T-cell (primary cell): ENCODE results near the gene GMPS. TPM values are rescaled to one million over a fixed set of nuclear protein-coding genes. Genes with fewer than 3 reads are reported as not detected.

Source experiments
- ATAC-seq, 4 experiments: fragments of 200-7000 bp in 3 of 4; fragments of 150-1000 bp in 1 of 4; cut with Tn5 transposase; replicated peaks in 1 of 4; 1 replicate in 3 of 4; 2 replicates in 1 of 4; pipeline ENCODE4 v1.10.0; 2021; ENCODE audit warnings: moderate library complexity in 3 of 4, mild to moderate bottlenecking in 2 of 4, moderate number of reproducible peaks in 1 of 4
- CTCF ChIA-PET, 2 donors: fragments of 300-600 bp; sonication (Branson Sonifier 250); formaldehyde crosslinking; loops; one replicate each; lab custom pipeline; 2022; ENCODE audit warnings: antibody characterized with exemption in 2 of 2; lab: Charles Lee
- POLR2A ChIA-PET, 2 donors: fragments of 300-600 bp; sonication (Branson Sonifier 250); formaldehyde crosslinking; loops; one replicate each; lab custom pipeline; 2022; ENCODE audit warnings: antibody characterized with exemption in 2 of 2; lab: Charles Lee
- DNase-seq, 35 experiments: peaks; one replicate each; pipeline versions ENCODE4 v3.0.0 to v3.0.0-alpha.2; 2013 to 2023
- H3K27ac ChIP-seq: one replicate; pipeline ENCODE4 v1.5.1; 2013; ENCODE audit warnings: low read length
- H3K27me3 ChIP-seq, 2 experiments: replicated peaks in 1 of 2; 1 replicate in 1 of 2; 2 replicates in 1 of 2; pipeline versions ENCODE4 v1.6.1 to v1.7.0; 2013; ENCODE audit warnings: low read length in 1 of 2, mixed read lengths in 1 of 2; ENCODE audit not compliant: control insufficient read depth in 2 of 2, insufficient read depth in 2 of 2; ENCODE audit errors: extremely low read depth in 1 of 2
- H3K36me3 ChIP-seq, 2 donors: 1 replicate in 1 of 2; 2 replicates in 1 of 2; pipeline versions ENCODE4 v1.6.1 to v1.7.0; 2013; ENCODE audit warnings: low read length in 1 of 2; ENCODE audit not compliant: control insufficient read depth in 2 of 2, insufficient read depth in 1 of 2; ENCODE audit errors: extremely low read depth in 1 of 2
- H3K4me1 ChIP-seq, 2 experiments: 1 replicate in 1 of 2; 2 replicates in 1 of 2; pipeline versions ENCODE4 v1.6.1 to v1.7.0; 2013; ENCODE audit warnings: low read length in 2 of 2, mixed read lengths in 1 of 2; ENCODE audit not compliant: insufficient read depth in 2 of 2, control insufficient read depth in 1 of 2; ENCODE audit errors: extremely low read depth in 1 of 2
- H3K4me3 ChIP-seq, 2 donors: 1 replicate in 1 of 2; 2 replicates in 1 of 2; pipeline versions ENCODE4 v1.5.1 to v1.7.0; 2013; ENCODE audit warnings: mild to moderate bottlenecking in 2 of 2, low read length in 1 of 2, moderate library complexity in 1 of 2; ENCODE audit not compliant: control insufficient read depth in 1 of 2; ENCODE audit errors: extremely low read depth in 1 of 2
- H3K9me3 ChIP-seq: 2 replicates; pipeline ENCODE4 v1.7.0; 2013
- H3K27ac Mint-ChIP-seq, 2 donors: one replicate each; pipeline ENCODE4 v1.8.0; 2020 to 2021; ENCODE audit warnings: mild to moderate bottlenecking in 2 of 2, mixed read lengths in 2 of 2
- H3K27me3 Mint-ChIP-seq, 2 donors: one replicate each; pipeline ENCODE4 v1.8.0; 2021 to 2022; ENCODE audit warnings: mixed read lengths in 2 of 2
- H3K36me3 Mint-ChIP-seq: one replicate; pipeline ENCODE4 v1.8.0; 2021; ENCODE audit warnings: mixed read lengths
- H3K4me1 Mint-ChIP-seq, 3 donors: one replicate each; pipeline ENCODE4 v1.8.0; 2020 to 2022; ENCODE audit warnings: mixed read lengths in 3 of 3, mild to moderate bottlenecking in 1 of 3
- H3K4me3 Mint-ChIP-seq, 3 donors: one replicate each; pipeline ENCODE4 v1.8.0; 2020 to 2022; ENCODE audit warnings: mild to moderate bottlenecking in 3 of 3, mixed read lengths in 3 of 3, moderate library complexity in 3 of 3
- H3K9me3 Mint-ChIP-seq, 3 donors: one replicate each; pipeline ENCODE4 v1.8.0; 2020 to 2022; ENCODE audit warnings: mixed read lengths in 3 of 3
- WGBS: methylation state at CpG from one replicate; pipeline ENCODE4 v1.1.5; 2013; ENCODE audit warnings: missing lambda C conversion rate; ENCODE audit not compliant: insufficient coverage; 5-methylcytosine and 5-hydroxymethylcytosine counted together
- total RNA-seq, 35 experiments: library from RNA in 6 of 35; stranded (reverse) in 6 of 35; fragments of 120-200 nt in 1 of 35; gene quantifications; one replicate each; pipeline versions ENCODE4 v1.2.1 to v1.2.4 and lab custom pipeline; 2013 to 2026

The GMPS gene
- total RNA-seq, 5 donors from 2014 or later (not counting 1 experiment from before 2014, with no cell fraction given) = 37.4 to 44.1 (median 40.6) TPM

DNA sequence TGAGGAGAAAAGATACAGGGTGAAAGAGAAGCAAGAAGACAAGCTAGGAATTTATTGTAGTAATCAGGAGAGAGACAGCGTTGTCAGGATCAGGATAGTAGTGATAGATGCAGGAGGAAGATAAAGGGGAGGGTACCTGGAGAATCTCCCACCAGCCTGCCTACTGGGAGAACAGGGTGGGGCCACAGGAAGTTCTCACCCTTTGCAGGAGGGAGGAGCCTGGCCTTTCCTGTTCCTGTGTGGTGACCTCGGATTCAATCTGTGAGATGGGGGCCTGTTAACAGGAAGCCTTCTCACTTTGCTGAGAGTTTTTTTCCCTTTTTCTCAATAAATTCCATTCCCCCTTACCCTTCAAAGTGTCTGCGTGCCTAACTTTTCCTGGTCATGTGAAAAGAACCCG is 37.6 kb downstream of the GMPS start:
- Histone ChIP-seq H3K9me3 (no peaks in the 10 kb centered on the region), H3K4me1 (peaks cover 0 to 7% of the 10 kb centered on the region in 2 experiments), H3K36me3 (peaks cover 2 to 41% of the 10 kb centered on the region in 2 donors), H3K27me3 (no peaks in the 10 kb centered on the region), H3K4me3 (no peak overlapping the region), H3K27ac (peak overlapping the region; percentile 49)
- ChIA-PET CTCF (no interaction called here), POLR2A (no interaction called here)
- ATAC-seq = no peak
- Mint-ChIP-seq H3K9me3 (peaks cover 0 to 9% (median 0%) of the 10 kb centered on the region in 3 donors), H3K27me3 (no peaks in the 10 kb centered on the region), H3K4me1 (peaks cover 16 to 19% (median 17%) of the 10 kb centered on the region in 3 donors), H3K27ac (peak overlapping the region; percentile 63 to 78), H3K4me3 (peak overlapping the region in 2 of 3 donors; percentile 2 to 13), H3K36me3 (peaks cover 57% of the 10 kb centered on the region)
- DNase-seq = peak in 2 of 35 experiments; percentile 5 to 9
- WGBS = 75% methylated on average over 2 of the region's 4 CpGs

DNA sequence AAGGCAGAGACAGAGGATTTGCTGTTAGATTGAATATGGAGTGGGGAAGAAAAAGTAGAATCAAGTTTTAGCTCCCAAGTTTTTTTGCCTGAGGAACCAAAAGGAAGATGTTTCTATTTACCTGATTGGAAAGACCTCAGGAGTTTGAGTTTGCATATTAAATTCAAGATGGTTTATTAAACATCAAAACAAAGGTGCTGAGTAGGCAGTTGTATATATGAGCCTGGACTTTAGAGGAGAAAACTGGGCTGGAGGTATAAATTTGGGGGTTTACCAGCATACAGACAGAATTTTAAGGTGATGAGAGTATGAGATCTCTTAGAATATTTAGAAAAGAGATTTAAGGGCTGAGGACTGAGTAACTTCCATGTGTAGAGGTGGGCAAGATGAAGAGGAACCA is 38.2 kb downstream of the GMPS start:
- CTCF ChIA-PET = no interaction called here
- Histone ChIP-seq H3K4me3 (no peak overlapping the region), H3K4me1 (peaks cover 0 to 7% of the 10 kb centered on the region in 2 experiments), H3K9me3 (no peaks in the 10 kb centered on the region), H3K36me3 (peaks cover 2 to 45% of the 10 kb centered on the region in 2 donors), H3K27me3 (no peaks in the 10 kb centered on the region), H3K27ac (peak overlapping the region; percentile 49)
- no peaks in the 10 kb centered on the region for H3K27me3 Mint-ChIP-seq
- POLR2A ChIA-PET = no interaction called here
- H3K27ac Mint-ChIP-seq = peak overlapping the region; percentile 63 to 78
- no peak overlapping the region for H3K4me3 Mint-ChIP-seq
- DNase-seq (no peak), ATAC-seq (no peak)
- H3K36me3 Mint-ChIP-seq = peaks cover 56% of the 10 kb centered on the region
- H3K4me1 Mint-ChIP-seq = peaks cover 16 to 19% (median 17%) of the 10 kb centered on the region in 3 donors
- peaks cover 0 to 9% (median 0%) of the 10 kb centered on the region in 3 donors for H3K9me3 Mint-ChIP-seq

DNA sequence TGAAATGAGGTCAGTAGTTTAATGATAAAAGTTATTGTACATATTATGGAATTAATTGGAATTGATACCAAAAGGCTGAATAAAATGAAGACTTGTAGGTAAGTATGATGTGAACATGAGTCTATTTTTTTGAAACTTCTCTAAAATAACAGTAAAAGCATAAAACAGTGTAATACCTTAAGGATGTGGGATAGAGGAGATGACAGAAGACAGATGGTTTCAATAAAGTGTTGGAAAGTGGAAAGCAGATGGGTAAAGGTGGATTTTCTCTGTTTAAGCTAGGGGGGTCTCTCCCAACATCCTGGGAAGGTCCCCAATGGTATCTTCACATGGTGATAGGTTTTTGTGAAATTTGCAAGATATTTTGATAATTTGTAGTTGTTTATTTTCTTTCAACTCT is 41.6 kb downstream of the GMPS start:
- DNase-seq (no peak), ATAC-seq (no peak)
- ChIA-PET POLR2A (interaction anchor here in 1 of 2 donors (0.5 kb wide), 1 partner anchor 58 kb away, joined by 3 read pairs; no protein-coding TSS in a partner anchor), CTCF (no interaction called here)
- H3K4me3 ChIP-seq = no peak overlapping the region
- peaks cover 16 to 19% (median 17%) of the 10 kb centered on the region in 3 donors for H3K4me1 Mint-ChIP-seq
- H3K36me3 ChIP-seq = peaks cover 2 to 57% of the 10 kb centered on the region in 2 donors
- no peak overlapping the region for H3K27ac ChIP-seq
- H3K9me3 Mint-ChIP-seq = peaks cover 0 to 9% (median 0%) of the 10 kb centered on the region in 3 donors
- H3K4me1 ChIP-seq = peaks cover 0 to 7% of the 10 kb centered on the region in 2 experiments
- H3K4me3 Mint-ChIP-seq = no peak overlapping the region
- peak overlapping the region in 1 of 2 donors; percentile 71 for H3K27ac Mint-ChIP-seq
- no peaks in the 10 kb centered on the region for H3K9me3 ChIP-seq
- H3K27me3 ChIP-seq = no peaks in the 10 kb centered on the region
- H3K36me3 Mint-ChIP-seq = peaks cover 63% of the 10 kb centered on the region
- no peaks in the 10 kb centered on the region for H3K27me3 Mint-ChIP-seq

DNA sequence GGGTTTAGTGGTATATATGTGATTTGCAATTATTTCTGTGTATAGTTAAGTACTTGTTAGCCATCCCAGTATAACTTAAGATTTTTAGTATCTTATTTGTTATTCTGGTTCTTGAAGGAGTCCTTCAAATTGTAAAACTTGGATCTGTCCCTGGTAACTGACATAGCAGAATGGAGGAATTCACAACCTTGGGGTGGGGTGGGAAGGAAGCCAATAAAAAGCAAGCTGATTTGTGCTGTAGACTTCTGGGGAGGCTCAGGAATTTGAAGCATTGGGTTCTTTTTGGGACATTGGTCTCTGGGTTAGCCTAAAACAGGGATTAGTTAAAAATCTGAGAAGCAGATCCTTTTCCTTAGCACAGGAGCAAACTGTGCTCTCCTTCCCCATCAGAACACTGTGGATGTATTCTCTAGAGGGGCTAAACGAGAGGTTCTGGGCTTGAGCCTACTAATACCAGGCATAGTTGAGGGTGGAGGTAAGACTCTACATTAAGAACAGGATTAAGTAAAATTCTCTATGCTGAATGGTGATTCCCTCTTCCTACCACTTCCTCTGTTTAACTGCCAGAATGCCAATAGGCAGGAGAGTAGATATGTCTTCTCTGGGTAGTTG is 42.2 kb downstream of the GMPS start:
- H3K36me3 ChIP-seq = peaks cover 2 to 62% of the 10 kb centered on the region in 2 donors
- H3K9me3 Mint-ChIP-seq = peaks cover 0 to 7% (median 0%) of the 10 kb centered on the region in 3 donors
- no peaks in the 10 kb centered on the region for H3K27me3 ChIP-seq
- no peak overlapping the region for H3K27ac Mint-ChIP-seq
- no peak for ATAC-seq
- peaks cover 0 to 7% of the 10 kb centered on the region in 2 experiments for H3K4me1 ChIP-seq
- no peaks in the 10 kb centered on the region for H3K9me3 ChIP-seq
- peaks cover 13 to 14% (median 13%) of the 10 kb centered on the region in 3 donors for H3K4me1 Mint-ChIP-seq
- POLR2A ChIA-PET = no interaction called here
- CTCF ChIA-PET = interaction anchor here in 1 of 2 donors (0.7 kb wide), 1 partner anchor 103 kb away, joined by 3 read pairs; no protein-coding TSS in a partner anchor
- H3K36me3 Mint-ChIP-seq = peaks cover 64% of the 10 kb centered on the region
- H3K4me3 Mint-ChIP-seq = no peak overlapping the region
- H3K4me3 ChIP-seq = no peak overlapping the region
- no peaks in the 10 kb centered on the region for H3K27me3 Mint-ChIP-seq
- no CpG with 5 or more reads among the region's 1 CpG for WGBS
- DNase-seq = no peak
- H3K27ac ChIP-seq = no peak overlapping the region

DNA sequence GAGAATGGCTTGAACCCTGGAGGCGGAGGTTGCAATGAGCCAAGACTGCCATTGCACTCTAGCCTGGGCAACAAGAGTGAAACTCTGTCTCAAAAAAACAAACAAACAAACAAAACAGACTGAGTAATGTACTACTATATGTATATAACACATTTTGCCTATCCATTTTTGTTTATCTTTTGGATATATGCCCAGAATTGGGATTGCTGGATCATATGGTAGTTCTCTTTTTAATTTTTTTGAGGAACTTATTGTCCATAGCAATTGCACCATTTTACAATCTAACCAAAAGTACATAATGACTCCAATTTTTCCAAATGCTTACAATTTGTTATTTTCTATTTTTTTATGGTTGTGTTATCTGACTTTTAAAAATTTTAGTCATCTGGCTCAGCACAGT is 47.3 kb downstream of the GMPS start:
- no CpG with 5 or more reads among the region's 1 CpG for WGBS
- Histone ChIP-seq H3K4me1 (no peaks in the 10 kb centered on the region), H3K9me3 (no peaks in the 10 kb centered on the region), H3K27me3 (no peaks in the 10 kb centered on the region), H3K4me3 (no peak overlapping the region), H3K36me3 (peaks cover 0 to 56% of the 10 kb centered on the region in 2 donors), H3K27ac (no peak overlapping the region)
- ChIA-PET POLR2A (no interaction called here), CTCF (no interaction called here)
- DNase-seq (no peak), ATAC-seq (no peak)
- Mint-ChIP-seq H3K9me3 (no peaks in the 10 kb centered on the region), H3K4me3 (no peak overlapping the region), H3K36me3 (peaks cover 41% of the 10 kb centered on the region), H3K4me1 (no peaks in the 10 kb centered on the region), H3K27me3 (no peaks in the 10 kb centered on the region), H3K27ac (no peak overlapping the region)

DNA sequence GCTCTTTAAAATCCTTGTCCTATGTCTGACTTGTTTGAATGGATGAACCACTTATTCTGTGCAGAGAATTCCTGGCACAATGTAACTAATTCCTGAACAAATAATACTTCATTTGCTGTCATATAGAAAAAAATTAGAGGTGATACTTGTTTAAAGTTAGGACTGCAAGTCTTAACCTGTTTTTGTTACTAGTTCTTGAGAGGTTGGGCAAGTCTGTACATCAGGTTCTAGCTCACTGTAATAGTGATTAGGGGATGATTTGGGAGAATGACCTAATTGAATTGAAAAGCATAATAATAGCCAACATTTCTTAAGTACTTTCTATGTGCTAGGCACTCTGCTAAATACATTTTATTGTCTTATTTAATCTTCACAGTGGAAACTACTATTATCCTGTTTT is 49.3 kb downstream of the GMPS start:
- H3K36me3 Mint-ChIP-seq = peaks cover 46% of the 10 kb centered on the region
- ChIA-PET POLR2A (interaction anchor here in 1 of 2 donors (0.6 kb wide), 1 partner anchor 31 kb away, joined by 6 read pairs; no protein-coding TSS in a partner anchor), CTCF (interaction anchor here in 1 of 2 donors (0.5 kb wide), 1 partner anchor 887 kb away, joined by 3 read pairs; no protein-coding TSS in a partner anchor)
- no peak overlapping the region for H3K4me3 ChIP-seq
- H3K9me3 Mint-ChIP-seq = no peaks in the 10 kb centered on the region
- H3K4me1 ChIP-seq = no peaks in the 10 kb centered on the region
- no peak for DNase-seq
- H3K27ac Mint-ChIP-seq = no peak overlapping the region
- H3K27ac ChIP-seq = no peak overlapping the region
- no peaks in the 10 kb centered on the region for H3K9me3 ChIP-seq
- H3K36me3 ChIP-seq = peaks cover 0 to 49% of the 10 kb centered on the region in 2 donors
- no peaks in the 10 kb centered on the region for H3K27me3 ChIP-seq
- no peak for ATAC-seq
- H3K4me3 Mint-ChIP-seq = no peak overlapping the region
- no peaks in the 10 kb centered on the region for H3K27me3 Mint-ChIP-seq
- no peaks in the 10 kb centered on the region for H3K4me1 Mint-ChIP-seq
